ENCODE results near the gene TAF8.

TAF8 gene

DNA sequence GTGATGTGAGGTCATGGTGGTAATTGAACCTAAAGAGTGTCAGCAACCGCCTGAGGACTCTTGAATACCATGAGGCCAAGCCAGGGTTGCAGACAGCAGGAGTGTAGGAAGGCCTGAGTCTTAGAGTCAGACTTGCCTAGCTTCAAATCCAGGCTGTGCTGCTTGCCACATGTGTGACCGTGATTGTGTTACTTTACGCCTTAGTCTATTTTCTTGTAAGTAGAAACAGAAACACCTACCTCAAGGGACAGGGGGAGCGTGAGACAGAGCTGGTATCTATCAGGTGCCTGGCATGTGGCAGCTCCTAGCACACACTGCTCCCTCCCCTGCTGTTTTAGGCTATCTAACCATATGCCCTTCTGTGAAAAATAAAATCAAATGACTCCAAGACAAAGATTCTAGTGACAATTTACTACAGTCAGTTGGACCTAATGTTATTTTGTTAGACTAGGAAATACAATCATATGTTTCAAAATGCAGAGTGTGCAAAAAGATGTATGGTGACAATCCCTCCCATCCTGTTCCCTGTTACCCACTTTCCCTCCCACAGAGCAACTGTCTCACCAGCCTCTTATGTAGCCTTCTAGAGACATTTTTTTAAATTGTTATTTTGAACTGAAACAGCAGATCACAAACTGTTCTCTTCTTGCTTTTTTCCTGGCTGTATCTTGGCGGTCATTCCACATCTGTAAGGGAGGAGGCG is 21.7 kb downstream of the TAF8 start:
- H3K4me3 ChIP-seq (ENCODE audit: severe bottlenecking), result no peak overlapping the region
- peaks cover 51% of the 10 kb centered on the region for H3K36me3 ChIP-seq (ENCODE audit: low read depth)
- ATAC-seq (ENCODE audit: low read depth), result no peak

DNA sequence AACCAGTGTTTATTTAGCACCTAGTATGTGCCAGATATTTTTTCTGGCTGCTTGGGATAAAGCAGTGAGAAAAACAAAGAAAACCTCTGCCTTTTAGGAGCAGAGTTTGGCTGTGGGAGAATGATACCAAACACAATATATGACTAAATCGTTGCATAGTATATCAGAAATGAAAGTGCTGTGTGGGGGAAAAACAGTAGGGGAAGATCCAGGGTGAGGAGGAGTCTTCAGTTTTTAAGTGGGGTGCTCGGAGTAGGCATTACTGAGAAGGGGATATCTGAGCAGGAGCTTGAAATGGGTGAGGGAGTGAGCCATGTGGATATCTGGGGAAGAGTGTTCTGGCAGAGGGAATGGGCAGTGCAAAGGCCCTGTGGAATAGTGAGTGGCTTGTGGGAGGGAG is 23.0 kb downstream of the TAF8 start:
- Histone ChIP-seq H3K9me3 (ENCODE audit: severe bottlenecking) (no peaks in the 10 kb centered on the region), H3K27ac (ENCODE audit: poor library complexity, severe bottlenecking) (no peak overlapping the region), H3K36me3 (ENCODE audit: low read depth) (peaks cover 51% of the 10 kb centered on the region), H3K27me3 (ENCODE audit: insufficient read depth, poor library complexity, severe bottlenecking) (no peaks in the 10 kb centered on the region), H3K4me3 (ENCODE audit: severe bottlenecking) (no peak overlapping the region), H3K4me1 (ENCODE audit: insufficient read depth, poor library complexity, severe bottlenecking) (no peaks in the 10 kb centered on the region)
- DNase-seq (ENCODE audit: low spot score), result no peak
- ATAC-seq (ENCODE audit: low read depth), result no peak
- TF ChIP-seq, protein P1, sequence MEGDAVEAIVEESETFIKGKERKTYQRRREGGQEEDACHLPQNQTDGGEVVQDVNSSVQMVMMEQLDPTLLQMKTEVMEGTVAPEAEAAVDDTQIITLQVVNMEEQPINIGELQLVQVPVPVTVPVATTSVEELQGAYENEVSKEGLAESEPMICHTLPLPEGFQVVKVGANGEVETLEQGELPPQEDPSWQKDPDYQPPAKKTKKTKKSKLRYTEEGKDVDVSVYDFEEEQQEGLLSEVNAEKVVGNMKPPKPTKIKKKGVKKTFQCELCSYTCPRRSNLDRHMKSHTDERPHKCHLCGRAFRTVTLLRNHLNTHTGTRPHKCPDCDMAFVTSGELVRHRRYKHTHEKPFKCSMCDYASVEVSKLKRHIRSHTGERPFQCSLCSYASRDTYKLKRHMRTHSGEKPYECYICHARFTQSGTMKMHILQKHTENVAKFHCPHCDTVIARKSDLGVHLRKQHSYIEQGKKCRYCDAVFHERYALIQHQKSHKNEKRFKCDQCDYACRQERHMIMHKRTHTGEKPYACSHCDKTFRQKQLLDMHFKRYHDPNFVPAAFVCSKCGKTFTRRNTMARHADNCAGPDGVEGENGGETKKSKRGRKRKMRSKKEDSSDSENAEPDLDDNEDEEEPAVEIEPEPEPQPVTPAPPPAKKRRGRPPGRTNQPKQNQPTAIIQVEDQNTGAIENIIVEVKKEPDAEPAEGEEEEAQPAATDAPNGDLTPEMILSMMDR (IDR thresholded peaks at IDR 0.05; ENCODE audit: poor library complexity, severe bottlenecking), result no peak

More for the DNA sequence above, 21.7 kb downstream of the TAF8 start:
- no peak for DNase-seq (ENCODE audit: low spot score)
- TF ChIP-seq, protein P1 (IDR thresholded peaks at IDR 0.05; ENCODE audit: poor library complexity, severe bottlenecking), result no peak
- no peaks in the 10 kb centered on the region for H3K9me3 ChIP-seq (ENCODE audit: severe bottlenecking)
- no peaks in the 10 kb centered on the region for H3K4me1 ChIP-seq (ENCODE audit: insufficient read depth, poor library complexity, severe bottlenecking)
- H3K27me3 ChIP-seq (ENCODE audit: insufficient read depth, poor library complexity, severe bottlenecking), result no peaks in the 10 kb centered on the region
- no peak overlapping the region for H3K27ac ChIP-seq (ENCODE audit: poor library complexity, severe bottlenecking)

DNA sequence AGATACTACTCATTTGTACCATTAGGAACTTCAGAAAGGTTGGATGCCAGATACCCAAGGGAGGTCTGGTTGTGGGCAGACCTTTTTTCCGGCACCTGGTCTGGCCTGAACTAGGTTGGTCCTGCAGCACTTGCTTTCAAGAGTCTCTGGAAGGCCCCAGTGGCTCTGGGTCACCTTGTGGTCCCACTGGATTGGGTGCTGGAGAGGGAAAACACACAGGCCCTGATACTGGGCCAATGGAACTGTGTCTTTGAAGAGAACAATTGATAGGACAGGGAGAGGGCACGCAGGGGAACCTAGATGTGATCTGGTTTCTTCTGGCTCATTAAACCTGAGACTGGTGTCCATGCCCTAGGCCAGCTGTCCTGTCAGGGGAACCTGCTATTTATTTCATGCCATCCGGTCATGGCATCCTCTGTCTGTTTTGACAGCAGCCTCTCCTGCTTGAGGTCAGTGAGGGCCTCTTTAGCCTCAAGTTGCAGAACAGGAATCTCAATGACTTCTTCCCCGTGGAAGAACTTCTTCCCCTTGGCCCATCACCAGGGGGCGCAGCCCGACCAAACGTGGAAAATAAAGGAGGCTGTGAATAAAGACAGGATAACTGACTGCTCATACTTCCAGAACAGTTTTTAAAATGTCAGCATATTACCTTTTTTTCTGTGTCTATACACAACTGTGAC is 25.0 kb downstream of the TAF8 start:
- peaks cover 35% of the 10 kb centered on the region for H3K36me3 ChIP-seq (ENCODE audit: low read depth)

DNA sequence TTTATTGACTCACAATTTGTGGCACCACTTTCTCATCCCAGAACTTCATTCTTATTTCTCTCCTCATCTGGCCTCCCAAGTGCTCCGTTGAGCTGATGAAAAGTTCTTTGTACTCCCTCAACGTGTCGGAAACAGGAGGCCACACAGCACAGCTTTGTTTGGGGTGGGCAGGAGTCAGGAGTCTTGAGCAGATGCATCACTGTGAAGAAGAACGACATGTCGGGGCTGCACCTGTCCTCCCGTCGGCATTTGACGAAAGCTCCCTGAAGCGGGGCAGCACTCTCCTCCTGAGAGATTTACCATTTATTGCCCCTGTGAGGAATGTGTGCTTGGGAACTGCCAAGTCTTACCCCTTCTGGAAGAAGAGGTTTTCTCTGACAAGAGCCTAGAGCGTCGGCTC is 28.1 kb downstream of the TAF8 start:
- no peak overlapping the region for H3K4me3 ChIP-seq (ENCODE audit: severe bottlenecking)
- H3K27ac ChIP-seq (ENCODE audit: poor library complexity, severe bottlenecking), result no peak overlapping the region
- H3K27me3 ChIP-seq (ENCODE audit: insufficient read depth, poor library complexity, severe bottlenecking), result no peaks in the 10 kb centered on the region
- ATAC-seq (ENCODE audit: low read depth), result no peak
- H3K9me3 ChIP-seq (ENCODE audit: severe bottlenecking), result no peaks in the 10 kb centered on the region
- peaks cover 17% of the 10 kb centered on the region for H3K36me3 ChIP-seq (ENCODE audit: low read depth)
- H3K4me1 ChIP-seq (ENCODE audit: insufficient read depth, poor library complexity, severe bottlenecking), result no peaks in the 10 kb centered on the region
- no peak for DNase-seq (ENCODE audit: low spot score)
- TF ChIP-seq, protein P1 (IDR thresholded peaks at IDR 0.05; ENCODE audit: poor library complexity, severe bottlenecking), result no peak

More for the DNA sequence above, 25.0 kb downstream of the TAF8 start:
- Histone ChIP-seq H3K27ac (ENCODE audit: poor library complexity, severe bottlenecking) (no peak overlapping the region), H3K27me3 (ENCODE audit: insufficient read depth, poor library complexity, severe bottlenecking) (no peaks in the 10 kb centered on the region), H3K4me3 (ENCODE audit: severe bottlenecking) (no peak overlapping the region), H3K4me1 (ENCODE audit: insufficient read depth, poor library complexity, severe bottlenecking) (no peaks in the 10 kb centered on the region), H3K9me3 (ENCODE audit: severe bottlenecking) (no peaks in the 10 kb centered on the region)
- ATAC-seq (ENCODE audit: low read depth) (peak; percentile 72), DNase-seq (ENCODE audit: low spot score) (no peak)
- TF ChIP-seq, protein P1 (IDR thresholded peaks at IDR 0.05; ENCODE audit: poor library complexity, severe bottlenecking), result peak; percentile 87

Data from RWPE2 (cell line).